Suppressor macrophage (primary cell): Measurements from ENCODE around the gene BTN3A1.
"Not testable (repeated sequence)": the region's sequence is repeated elsewhere in the genome, so short reads cannot be mapped to it uniquely, and the experiment has no call there.

ENCODE experiments used
- DNase-seq, 4 experiments: peaks; one replicate each; pipeline ENCODE4 v3.0.0-alpha.2; 2020 to 2022
- total RNA-seq, 17 experiments: gene quantifications; one replicate each; lab custom pipeline; 2026; ENCODE audit warnings: mixed read lengths in 6 of 17, inconsistent platforms in 3 of 17; lab: John Stamatoyannopoulos, UW

Gene BTN3A1
- total RNA-seq: 15.1 to 33.1 (median 21.4) reads per million in 17 experiments

- DNase-seq: peak; percentile 77 to 85 (median 78)
Measured at GRCh38 chr6:26401987-26402658, at the start of gene BTN3A1. BTN3A1 (plus strand) TSS chr6:26402275; CDS start chr6:26405564, 3,289 bp downstream.

- no peak for DNase-seq
Measured at GRCh38 chr6:26352315-26352714, 49.8 kb upstream of the BTN3A1 start.

GRCh38 chr6:26354162-26354561 lies 47.9 kb upstream of the BTN3A1 start:
- DNase-seq: no peak

GRCh38 chr6:26355366-26355765 lies 46.7 kb upstream of the BTN3A1 start:
- DNase-seq: peak in 3 of 4 experiments; percentile 22 to 49 (median 41)

GRCh38 chr6:26357543-26357942 lies 44.5 kb upstream of the BTN3A1 start:
- not testable (repeated sequence) for DNase-seq

- DNase-seq: no peak
Measured at GRCh38 chr6:26358511-26358981, 43.5 kb upstream of the BTN3A1 start.

GRCh38 chr6:26359765-26360164 lies 42.3 kb upstream of the BTN3A1 start:
- DNase-seq: no peak

GRCh38 chr6:26360451-26361416 lies 41.3 kb upstream of the BTN3A1 start:
- no peak for DNase-seq

- DNase-seq: no peak
Measured at GRCh38 chr6:26361544-26361943, 40.5 kb upstream of the BTN3A1 start.

GRCh38 chr6:26362093-26362835 lies 39.8 kb upstream of the BTN3A1 start:
- no peak for DNase-seq

GRCh38 chr6:26362836-26363220 lies 39.2 kb upstream of the BTN3A1 start:
- peak in 3 of 4 experiments; percentile 17 to 58 (median 53) for DNase-seq

- DNase-seq: peak in 3 of 4 experiments; percentile 20 to 29 (median 22)
Measured at GRCh38 chr6:26363882-26364701, 38.0 kb upstream of the BTN3A1 start.

GRCh38 chr6:26365633-26365995 lies 36.5 kb upstream of the BTN3A1 start:
- no peak for DNase-seq

GRCh38 chr6:26366504-26366903 lies 35.6 kb upstream of the BTN3A1 start:
- peak in 3 of 4 experiments; percentile 10 to 32 (median 20) for DNase-seq

- DNase-seq: peak; percentile 37 to 65 (median 56)
Measured at GRCh38 chr6:26367114-26367513, 35.0 kb upstream of the BTN3A1 start.

- DNase-seq: not testable (repeated sequence)
Measured at GRCh38 chr6:26371813-26372212, 30.3 kb upstream of the BTN3A1 start.

GRCh38 chr6:26372308-26373144 lies 29.5 kb upstream of the BTN3A1 start:
- no peak for DNase-seq

GRCh38 chr6:26375270-26375669 lies 26.8 kb upstream of the BTN3A1 start:
- DNase-seq: no peak

- no peak for DNase-seq
Measured at GRCh38 chr6:26377719-26378118, 24.4 kb upstream of the BTN3A1 start.

GRCh38 chr6:26378143-26378542 lies 23.9 kb upstream of the BTN3A1 start:
- DNase-seq: not testable (repeated sequence)

- peak in 1 of 4 experiments; percentile 37 for DNase-seq
Measured at GRCh38 chr6:26379292-26379691, 22.8 kb upstream of the BTN3A1 start.
